ENCODE measurements around the gene HSPA5. TPM values are rescaled to one million over a fixed set of nuclear protein-coding genes. Genes with fewer than 3 reads are reported as not detected.

The HSPA5 gene
- total and polyA plus RNA-seq, 10 of the 15 experiments (the other 5 are each of a cell fraction or from before 2014, with no cell fraction given) = 39.8 to 517 (median 105) TPM

DNA sequence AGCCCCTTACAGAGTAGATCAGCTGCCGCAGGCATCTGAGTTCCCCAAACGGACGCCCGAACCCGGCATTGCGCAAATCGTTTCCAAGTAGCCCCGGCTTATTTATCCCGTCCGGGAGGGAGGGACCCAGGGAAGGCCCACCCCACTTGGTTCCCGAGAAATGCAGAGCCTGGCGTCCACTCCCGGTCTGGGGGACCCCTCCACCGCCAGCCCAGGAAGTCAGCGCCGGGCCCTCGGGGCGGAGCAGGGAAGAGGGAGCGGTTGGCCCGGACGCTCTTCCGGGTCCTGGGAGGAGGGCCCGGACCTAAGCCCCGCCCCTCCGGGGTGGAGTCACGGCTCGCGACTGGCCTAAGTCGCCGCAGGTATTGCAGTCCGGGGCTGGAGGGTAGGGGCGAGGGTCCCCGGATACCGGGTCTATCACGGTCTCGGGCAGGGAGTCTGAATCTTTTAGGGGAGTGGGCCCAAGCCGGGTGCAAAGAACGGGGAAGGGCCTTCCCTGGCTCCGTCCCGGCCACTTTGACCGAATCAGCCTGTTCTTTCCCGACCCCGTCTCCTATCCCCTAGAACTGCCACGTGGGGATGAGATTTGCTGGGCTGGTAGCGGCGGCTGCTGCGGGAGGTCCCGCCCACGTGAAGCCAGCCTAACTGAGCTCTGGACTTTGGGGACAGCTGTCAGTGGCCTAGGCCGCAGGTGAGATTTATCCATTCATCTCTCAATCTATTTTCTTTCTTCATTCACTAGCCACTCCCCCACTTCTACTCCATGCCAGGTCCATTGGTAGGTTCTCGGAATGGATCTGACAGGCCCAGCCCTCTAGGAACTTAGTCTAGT, 40.7 kb downstream of the HSPA5 start, which contains the start of gene RABEPK:
Gene RABEPK, plus strand, starts transcription at position 327 of the 832 bp plus-strand sequence. CDS start 2,472 bp downstream, outside the sequence.
- FAIRE-seq (peak; percentile 47), ATAC-seq (peak; percentile 99), DNase-seq (ENCODE audit: low read depth, low spot score) (peak; percentile 60)
- H3K4me1 ChIP-seq (ENCODE audit: control insufficient read depth, insufficient read depth, low read length) = peaks cover 3% of the 10 kb centered on the region
- H3K27me3 ChIP-seq (replicated peaks in 1 of 2; ENCODE audit: control insufficient read depth in 2 of 2, insufficient read depth in 2 of 2, low read length in 1 of 2) = no peaks in the 10 kb centered on the region; a peak in 1 of 4 replicates
- H3K9ac ChIP-seq (ENCODE audit: control insufficient read depth, insufficient read depth, low read length) = peak within 1 kb of the TSS; percentile 85
- ChIA-PET SMC1A (ENCODE audit: uncharacterized antibody, unreplicated experiment) (interaction anchor here (0.8 to 1.3 kb wide), 2 partner anchors 10 to 259 kb away, joined by 3 to 5 read pairs; partner anchors contain the start of gene GOLGA1), CTCF (interaction anchor here (1.0 to 1.1 kb wide), 2 partner anchors 14 to 41 kb away, joined by 3 to 4 read pairs; partner anchors contain the start of gene HSPA5), POLR2A (interaction anchor here (0.6 to 1.9 kb wide), 11 partner anchors 10 to 362 kb away, joined by 3 to 9 read pairs (median 4); partner anchors contain the start of gene HSPA5), RAD21 (ENCODE audit: unreplicated experiment) (interaction anchor here (0.8 kb wide), 1 partner anchor 432 kb away, joined by 3 read pairs; no protein-coding TSS in a partner anchor)
- H3K79me2 ChIP-seq (ENCODE audit: control insufficient read depth, insufficient read depth, low read length) = peaks cover 10% of the 10 kb centered on the region
- under 1% methylated on average over 51 of the region's 51 CpGs for WGBS (ENCODE audit: insufficient coverage, insufficient replicate concordance, low lambda C conversion rate, missing lambda C conversion rate)
- H3K4me3 ChIP-seq = peak within 1 kb of the TSS; percentile 99
- peak within 1 kb of the TSS; percentile 93 for H2AFZ ChIP-seq (ENCODE audit: control insufficient read depth, low read depth, low read length)
- H3K9me3 ChIP-seq (replicated peaks; ENCODE audit: control insufficient read depth, insufficient read depth, low read length) = no peaks in the 10 kb centered on the region
- H3K27ac ChIP-seq (ENCODE audit: control insufficient read depth, insufficient read depth) = peak within 1 kb of the TSS; percentile 81
- H3K36me3 ChIP-seq (ENCODE audit: control insufficient read depth in 2 of 2, insufficient read depth in 2 of 2, low read length in 1 of 2) = no peaks in the 10 kb centered on the region
- H3K4me2 ChIP-seq (ENCODE audit: control insufficient read depth, insufficient read depth) = peak within 1 kb of the TSS; percentile 90
- no peaks in the 10 kb centered on the region for H4K20me1 ChIP-seq (ENCODE audit: control insufficient read depth, insufficient read depth)
- in situ Hi-C loops (cut with MboI) = no loop called here
- TSS peak; percentile 82 for BruUV-seq (replicated peaks)
- intact Hi-C loops (cut with micrococcal nuclease; ENCODE audit: unreplicated experiment) = loop anchor here (1.0 to 5.0 kb wide), 2 partner anchors 10 to 62 kb away; partner anchors contain the start of gene GAPVD1
- peak; percentile 55; the same call in 1 of the 3 replicates for TF ChIP-seq POU2F2 (IDR thresholded peaks at IDR 0.05; ENCODE audit: borderline replicate concordance, low read depth, low read length)
- TF ChIP-seq POLR2AphosphoS2 (IDR thresholded peaks at IDR 0.05; ENCODE audit: low read depth, low read length) = peak; percentile 93
- peak; percentile 34; the same call in 1 of the 2 replicates for TF ChIP-seq GABPA (IDR thresholded peaks at IDR 0.05; ENCODE audit: low read depth)
- no peak for TF ChIP-seq TARDBP (IDR thresholded peaks at IDR 0.05; ENCODE audit: borderline replicate concordance)
- peak; percentile 72; the same call in 1 of the 2 replicates for TF ChIP-seq TAF1 (IDR thresholded peaks at IDR 0.05; ENCODE audit: borderline replicate concordance, low read depth, low read length)
- TF ChIP-seq FOXK2 (IDR thresholded peaks at IDR 0.05) = no peak
- no peak for TF ChIP-seq RCOR1 (conservative IDR thresholded peaks at IDR 0.05; ENCODE audit: low read depth, low read length)
- TF ChIP-seq, protein P1, sequence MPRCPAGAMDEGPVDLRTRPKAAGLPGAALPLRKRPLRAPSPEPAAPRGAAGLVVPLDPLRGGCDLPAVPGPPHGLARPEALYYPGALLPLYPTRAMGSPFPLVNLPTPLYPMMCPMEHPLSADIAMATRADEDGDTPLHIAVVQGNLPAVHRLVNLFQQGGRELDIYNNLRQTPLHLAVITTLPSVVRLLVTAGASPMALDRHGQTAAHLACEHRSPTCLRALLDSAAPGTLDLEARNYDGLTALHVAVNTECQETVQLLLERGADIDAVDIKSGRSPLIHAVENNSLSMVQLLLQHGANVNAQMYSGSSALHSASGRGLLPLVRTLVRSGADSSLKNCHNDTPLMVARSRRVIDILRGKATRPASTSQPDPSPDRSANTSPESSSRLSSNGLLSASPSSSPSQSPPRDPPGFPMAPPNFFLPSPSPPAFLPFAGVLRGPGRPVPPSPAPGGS (IDR thresholded peaks at IDR 0.05; ENCODE audit: borderline replicate concordance, insufficient read depth, low read depth, low read length, poor library complexity, severe bottlenecking) = no peak
- no peak for TF ChIP-seq RAD21 (IDR thresholded peaks at IDR 0.05; ENCODE audit: insufficient read depth, low read depth, low read length)
- TF ChIP-seq TCF7 (IDR thresholded peaks at IDR 0.05; ENCODE audit: borderline replicate concordance) = no peak
- TF ChIP-seq PAX5 (IDR thresholded peaks at IDR 0.05; ENCODE audit: borderline replicate concordance, low read depth, low read length) = peak; percentile 10; the same call in 1 of the 2 replicates
- TF ChIP-seq, protein P2, sequence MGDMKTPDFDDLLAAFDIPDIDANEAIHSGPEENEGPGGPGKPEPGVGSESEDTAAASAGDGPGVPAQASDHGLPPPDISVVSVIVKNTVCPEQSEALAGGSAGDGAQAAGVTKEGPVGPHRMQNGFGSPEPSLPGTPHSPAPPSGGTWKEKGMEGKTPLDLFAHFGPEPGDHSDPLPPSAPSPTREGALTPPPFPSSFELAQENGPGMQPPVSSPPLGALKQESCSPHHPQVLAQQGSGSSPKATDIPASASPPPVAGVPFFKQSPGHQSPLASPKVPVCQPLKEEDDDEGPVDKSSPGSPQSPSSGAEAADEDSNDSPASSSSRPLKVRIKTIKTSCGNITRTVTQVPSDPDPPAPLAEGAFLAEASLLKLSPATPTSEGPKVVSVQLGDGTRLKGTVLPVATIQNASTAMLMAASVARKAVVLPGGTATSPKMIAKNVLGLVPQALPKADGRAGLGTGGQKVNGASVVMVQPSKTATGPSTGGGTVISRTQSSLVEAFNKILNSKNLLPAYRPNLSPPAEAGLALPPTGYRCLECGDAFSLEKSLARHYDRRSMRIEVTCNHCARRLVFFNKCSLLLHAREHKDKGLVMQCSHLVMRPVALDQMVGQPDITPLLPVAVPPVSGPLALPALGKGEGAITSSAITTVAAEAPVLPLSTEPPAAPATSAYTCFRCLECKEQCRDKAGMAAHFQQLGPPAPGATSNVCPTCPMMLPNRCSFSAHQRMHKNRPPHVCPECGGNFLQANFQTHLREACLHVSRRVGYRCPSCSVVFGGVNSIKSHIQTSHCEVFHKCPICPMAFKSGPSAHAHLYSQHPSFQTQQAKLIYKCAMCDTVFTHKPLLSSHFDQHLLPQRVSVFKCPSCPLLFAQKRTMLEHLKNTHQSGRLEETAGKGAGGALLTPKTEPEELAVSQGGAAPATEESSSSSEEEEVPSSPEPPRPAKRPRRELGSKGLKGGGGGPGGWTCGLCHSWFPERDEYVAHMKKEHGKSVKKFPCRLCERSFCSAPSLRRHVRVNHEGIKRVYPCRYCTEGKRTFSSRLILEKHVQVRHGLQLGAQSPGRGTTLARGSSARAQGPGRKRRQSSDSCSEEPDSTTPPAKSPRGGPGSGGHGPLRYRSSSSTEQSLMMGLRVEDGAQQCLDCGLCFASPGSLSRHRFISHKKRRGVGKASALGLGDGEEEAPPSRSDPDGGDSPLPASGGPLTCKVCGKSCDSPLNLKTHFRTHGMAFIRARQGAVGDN (IDR thresholded peaks at IDR 0.05) = peak; percentile 48; the same call in 1 of the 2 replicates
- TF ChIP-seq RELB (IDR thresholded peaks at IDR 0.05; ENCODE audit: low read depth) = peak; percentile 74
- no peak for TF ChIP-seq KAT2A (conservative IDR thresholded peaks at IDR 0.05; ENCODE audit: control insufficient read depth, low read depth, low read length)
- TF ChIP-seq CHD2 (IDR thresholded peaks at IDR 0.05; ENCODE audit: borderline replicate concordance, low read depth, low read length) = no peak
